ENCODE data around the gene TNNT3.

- TF ChIP-seq ZNF274 (IDR thresholded peaks at IDR 0.05; ENCODE audit: low read depth, low read length) (no peak), SUZ12 (IDR thresholded peaks at IDR 0.05; ENCODE audit: extremely low read depth, insufficient read depth, insufficient read length) (no peak), YY1 (IDR thresholded peaks at IDR 0.05; ENCODE audit: insufficient read depth, insufficient read length) (no peak)
These were observed 28.4 kb upstream of the TNNT3 start for GRCh38 chr11:1890856-1891830.
